HepG2 (cell line): Measurements from ENCODE around the gene ASAP2. TPM values are rescaled to one million over a fixed set of nuclear protein-coding genes. Genes with fewer than 3 reads are reported as not detected.

Experiments used
- ATAC-seq: fragments of 200-7000 bp; cut with Tn5 transposase; 3 replicates; pipeline ENCODE4 v1.9.1; 2020; ENCODE audit warnings: mild to moderate bottlenecking, moderate library complexity
- BruUV-seq: library from RNA; stranded (reverse); fragments of 400-500 nt; replicated peaks from 2 replicates; lab custom pipeline; 2021; lab: Mats Ljungman, UMichigan
- CTCF ChIA-PET: fragments of 300-600 bp; formaldehyde crosslinking; extraction: SDS; loops from one replicate; lab custom pipeline; 2021; ENCODE audit warnings: low total read pairs, inconsistent platforms, low intra/inter-chr PET ratio; lab: Yijun Ruan, JAX
- POLR2A ChIA-PET: fragments of 350-600 bp; sonication (Branson Sonifier 250); formaldehyde crosslinking; loops from one replicate; lab custom pipeline; 2020; ENCODE audit warnings: antibody characterized with exemption, inconsistent platforms; lab: Yijun Ruan, JAX
- DNase-seq: peaks from one replicate; pipeline ENCODE4 v3.0.0-alpha.2; 2015; ENCODE audit warnings: low spot score
- FAIRE-seq: peaks from 3 replicates; lab custom pipeline; 2011; peaks lifted over from hg19 to GRCh38; lab: Jason Lieb, UNC
- H2AFZ ChIP-seq: one replicate; pipeline ENCODE4 v1.6.1; 2011; ENCODE audit warnings: low read length, inconsistent platforms
- H3K27ac ChIP-seq: fragments of 300-600 bp; 3 replicates; pipeline ENCODE4 v1.8.0; 2011; ENCODE audit warnings: mixed run types, mild to moderate bottlenecking, mixed read lengths, low read length, inconsistent platforms; ENCODE audit not compliant: insufficient read depth; ENCODE audit errors: extremely low read length
- H3K27me3 ChIP-seq, 2 experiments: fragments of 200-600 bp in 1 of 2; 2 replicates in 1 of 2; 3 replicates in 1 of 2; pipeline versions ENCODE4 v1.6.0 to v1.8.0; 2011; ENCODE audit warnings: low read length in 2 of 2, mild to moderate bottlenecking in 2 of 2, moderate library complexity in 2 of 2, inconsistent platforms in 1 of 2; ENCODE audit not compliant: insufficient read depth in 2 of 2, control insufficient read depth in 1 of 2
- H3K36me3 ChIP-seq, 2 experiments: fragments of 200-600 bp in 1 of 2; replicated peaks in 1 of 2; 2 replicates in 1 of 2; 3 replicates in 1 of 2; pipeline versions ENCODE4 v1.5.1 to v1.8.0; 2011; ENCODE audit warnings: low read length in 2 of 2, inconsistent platforms in 1 of 2; ENCODE audit not compliant: insufficient read depth in 2 of 2, control insufficient read depth in 1 of 2
- H3K4me1 ChIP-seq: 2 replicates; pipeline ENCODE4 v1.5.1; 2012; ENCODE audit warnings: low read length, inconsistent platforms; ENCODE audit not compliant: insufficient read depth
- H3K4me2 ChIP-seq: 2 replicates; pipeline ENCODE4 v1.6.0; 2011; ENCODE audit warnings: low read depth, low read length, inconsistent platforms
- H3K4me3 ChIP-seq, 3 experiments: fragments of 200-600 bp in 1 of 3; sonication (generic), shearing (Covaris generic) in 1 of 3; replicated peaks in 1 of 3; 2 replicates each; pipeline ENCODE4 v1.5.1; 2011 to 2016; ENCODE audit warnings: low read length in 3 of 3, inconsistent platforms in 2 of 3, low read depth in 2 of 3, mild to moderate bottlenecking in 2 of 3, control low read depth in 1 of 3, mixed read lengths in 1 of 3; ENCODE audit not compliant: insufficient read depth in 1 of 3
- H3K79me2 ChIP-seq: one replicate; pipeline ENCODE4 v1.6.1; 2011; ENCODE audit warnings: low read length, inconsistent platforms; ENCODE audit not compliant: insufficient read depth
- H3K9ac ChIP-seq: 2 replicates; pipeline ENCODE4 v1.6.0; 2011; ENCODE audit warnings: mild to moderate bottlenecking, low read depth, low read length, inconsistent platforms; ENCODE audit not compliant: insufficient read depth
- H3K9me3 ChIP-seq: 2 replicates; pipeline ENCODE4 v1.5.1; 2012; ENCODE audit warnings: mild to moderate bottlenecking, low read length
- H4K20me1 ChIP-seq: 2 replicates; pipeline ENCODE4 v1.6.0; 2011; ENCODE audit warnings: inconsistent platforms, mild to moderate bottlenecking, low read length, moderate library complexity; ENCODE audit not compliant: insufficient read depth
- FOSL1 ChIP-seq: sonication (generic); formaldehyde crosslinking; IDR thresholded peaks from 2 replicates; pipeline ENCODE4 v1.9.0; 2021; ENCODE audit warnings: missing genetic modification reagents, borderline replicate concordance
- GATAD1 ChIP-seq: IDR thresholded peaks from 2 replicates; pipeline ENCODE4 v1.6.1; 2016; ENCODE audit warnings: missing genetic modification reagents, missing compliant biosample characterization
- GLI4 ChIP-seq: sonication (generic); formaldehyde crosslinking; IDR thresholded peaks from 2 replicates; pipeline ENCODE4 v1.5.1; 2020; ENCODE audit warnings: missing genetic modification reagents, mild to moderate bottlenecking, moderate library complexity, borderline replicate concordance
- MAFK ChIP-seq, 2 experiments: IDR thresholded peaks in 1 of 2; conservative IDR thresholded peaks in 1 of 2; 2 replicates each; pipeline ENCODE4 v1.6.1; 2011; ENCODE audit warnings: improper control_type of control experiment in 2 of 2, low read length in 2 of 2
- NCOA5 ChIP-seq: sonication (generic); formaldehyde crosslinking; IDR thresholded peaks from 2 replicates; pipeline ENCODE4 v1.4.0; 2020; ENCODE audit warnings: missing genetic modification reagents
- NR2F1 ChIP-seq, 2 experiments: fragments of 450-650 bp in 1 of 2; formaldehyde crosslinking in 1 of 2; IDR thresholded peaks; 2 replicates each; pipeline versions ENCODE4 v1.5.0 to v1.6.1; 2016 to 2020; ENCODE audit warnings: mild to moderate bottlenecking in 1 of 2, missing compliant biosample characterization in 1 of 2, missing genetic modification reagents in 1 of 2, moderate library complexity in 1 of 2
- PTBP1 ChIP-seq: fragments of 200-400 bp; formaldehyde crosslinking; IDR thresholded peaks from 2 replicates; pipeline ENCODE4 v1.6.1; 2018; ENCODE audit warnings: low read length, low read depth; ENCODE audit not compliant: poor library complexity, severe bottlenecking
- RFXAP ChIP-seq: sonication (generic); formaldehyde crosslinking; IDR thresholded peaks from 2 replicates; pipeline ENCODE4 v1.4.0; 2020; ENCODE audit warnings: missing genetic modification reagents, borderline replicate concordance
- SRSF4 ChIP-seq: fragments of 200-400 bp; formaldehyde crosslinking; IDR thresholded peaks from one replicate; pipeline ENCODE4 v1.6.1; 2018; ENCODE audit warnings: mild to moderate bottlenecking, low read depth, low read length, moderate library complexity; ENCODE audit not compliant: poor library complexity, severe bottlenecking
- ZNF292 ChIP-seq: sonication (generic); formaldehyde crosslinking; IDR thresholded peaks from 2 replicates; pipeline ENCODE4 v1.8.1; 2022; ENCODE audit warnings: mild to moderate bottlenecking, low read depth, missing genetic modification reagents, borderline replicate concordance
- ZNF530 ChIP-seq: sonication (generic); formaldehyde crosslinking; IDR thresholded peaks from 2 replicates; pipeline ENCODE4 v1.5.0; 2020; ENCODE audit warnings: low read depth, mild to moderate bottlenecking, missing genetic modification reagents
- ZNF674 ChIP-seq: sonication (generic); formaldehyde crosslinking; IDR thresholded peaks from 2 replicates; pipeline ENCODE4 v1.5.0; 2020; ENCODE audit warnings: low read depth, mild to moderate bottlenecking, missing genetic modification reagents
- ZNF773 ChIP-seq: sonication (generic); formaldehyde crosslinking; IDR thresholded peaks from 2 replicates; pipeline ENCODE4 v1.4.0; 2020; ENCODE audit warnings: missing genetic modification reagents, borderline replicate concordance
- WGBS: methylation state at CpG from one replicate; pipeline ENCODE4 v1.1.6; 2017; ENCODE audit warnings: low lambda C conversion rate; 5-methylcytosine and 5-hydroxymethylcytosine counted together
- in situ Hi-C: cut with HindIII; loops from 2 replicates; pipeline ENCODE4 v1.10.0; 2017; ENCODE audit warnings: low pct_unique_long_range_greater_than_20kb; ENCODE audit not compliant: extremely low pct_ligation_motif_present
- intact Hi-C: fragments of 100-400 bp; cut with micrococcal nuclease; formaldehyde crosslinking; loops from one replicate; pipeline ENCODE4 v1.10.0; 2022; ENCODE audit not compliant: unreplicated experiment
- polyA plus RNA-seq, 8 experiments: library from polyadenylated mRNA; depleted of rRNA in 3 of 8; stranded (reverse) in 7 of 8; unstranded in 1 of 8; fragments of >200 nt; fragmentation: Illumina TruSeq in 4 of 8; extraction: Trizol in 4 of 8; gene quantifications; 2 replicates each; pipeline versions ENCODE4 v1.2.1 to v1.2.3, GENCODE V29; 2011 to 2016; ENCODE audit warnings: low read depth in 4 of 8, missing spikeins in 1 of 8, mixed read lengths in 1 of 8; ENCODE audit not compliant: insufficient read depth in 1 of 8
- total RNA-seq, 5 experiments: library from RNA; depleted of rRNA; stranded (reverse); fragments of >200 nt; fragmentation: Illumina TruSeq; extraction: Trizol; gene quantifications; 2 replicates each; pipeline ENCODE4 v1.2.3, GENCODE V29; 2016; ENCODE audit warnings: low read depth in 1 of 5
- TF ChIP-seq, protein P1 (sequence below): sonication (generic); formaldehyde crosslinking; IDR thresholded peaks from 2 replicates; pipeline ENCODE4 v1.5.1; 2020; ENCODE audit warnings: mild to moderate bottlenecking, missing genetic modification reagents, borderline replicate concordance
- TF ChIP-seq, protein P2 (sequence below): sonication (generic); IDR thresholded peaks from 2 replicates; pipeline ENCODE4 v1.6.1; 2016; ENCODE audit warnings: low read depth, borderline replicate concordance
- TF ChIP-seq, protein P3 (sequence below): sonication (generic); formaldehyde crosslinking; IDR thresholded peaks from 2 replicates; pipeline ENCODE4 v1.4.0; 2020; ENCODE audit warnings: missing genetic modification reagents
- TF ChIP-seq, protein P4 (sequence below): sonication (generic); formaldehyde crosslinking; IDR thresholded peaks from 2 replicates; pipeline ENCODE4 v1.5.0; 2020; ENCODE audit warnings: mild to moderate bottlenecking, low read depth, missing genetic modification reagents, borderline replicate concordance

Gene ASAP2
- total and polyA plus RNA-seq, 2 of the 13 experiments (the other 11 are each of a cell fraction or from before 2014, with no cell fraction given) = 7.3 to 22.3 TPM

DNA sequence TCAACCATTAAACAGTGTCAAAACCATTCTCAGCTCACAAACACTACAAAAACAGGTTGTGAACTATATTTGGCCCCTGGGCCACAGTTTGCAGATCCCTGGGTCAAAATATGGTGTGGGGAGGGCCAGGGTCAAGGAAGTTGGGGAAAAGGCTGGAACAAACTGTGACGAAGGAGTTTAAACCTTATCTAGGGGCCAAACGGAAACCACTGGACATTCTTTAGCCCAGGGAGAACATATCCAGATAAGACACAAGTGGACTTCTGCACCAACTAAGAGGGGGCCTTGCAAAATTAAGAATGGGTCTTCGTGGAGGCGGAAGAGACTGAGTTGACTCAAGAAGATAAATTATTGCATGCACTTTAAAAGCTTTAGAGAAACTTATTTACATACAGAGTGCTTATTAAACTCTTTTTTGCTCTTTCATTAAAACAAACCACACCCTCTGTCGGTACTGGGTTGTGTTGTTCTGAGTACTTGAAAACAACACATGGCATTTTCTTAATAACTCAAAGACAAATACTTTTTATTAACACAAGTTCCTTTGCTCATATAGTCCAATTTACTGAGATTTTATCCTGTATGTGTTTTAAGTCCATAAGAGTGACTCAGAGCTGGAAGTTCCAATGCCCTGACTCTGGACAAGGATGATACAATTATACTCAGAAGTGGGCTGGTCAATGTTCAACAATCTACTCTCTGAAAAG lies 5.3 kb upstream of the ASAP2 start:
- H3K9me3 ChIP-seq = no peaks in the 10 kb centered on the region
- no TSS peak for BruUV-seq
- FAIRE-seq (no peak), ATAC-seq (no peak), DNase-seq (no peak)
- H3K4me3 ChIP-seq = no peak overlapping the region
- H3K4me2 ChIP-seq = no peak overlapping the region
- no peak overlapping the region for H3K27ac ChIP-seq
- H2AFZ ChIP-seq = no peak overlapping the region
- no peaks in the 10 kb centered on the region for H3K79me2 ChIP-seq
- no peak overlapping the region for H3K9ac ChIP-seq
- intact Hi-C loops (loop anchor here (5.0 kb wide), 1 partner anchor 34 kb away; no protein-coding TSS in a partner anchor), in situ Hi-C loops (loop anchor here (10.0 kb wide), 2 partner anchors 57 to 133 kb away; no protein-coding TSS in a partner anchor)
- no peak for TF ChIP-seq ZNF674 (CRISPR knock-in tag)
- TF ChIP-seq, protein P1, sequence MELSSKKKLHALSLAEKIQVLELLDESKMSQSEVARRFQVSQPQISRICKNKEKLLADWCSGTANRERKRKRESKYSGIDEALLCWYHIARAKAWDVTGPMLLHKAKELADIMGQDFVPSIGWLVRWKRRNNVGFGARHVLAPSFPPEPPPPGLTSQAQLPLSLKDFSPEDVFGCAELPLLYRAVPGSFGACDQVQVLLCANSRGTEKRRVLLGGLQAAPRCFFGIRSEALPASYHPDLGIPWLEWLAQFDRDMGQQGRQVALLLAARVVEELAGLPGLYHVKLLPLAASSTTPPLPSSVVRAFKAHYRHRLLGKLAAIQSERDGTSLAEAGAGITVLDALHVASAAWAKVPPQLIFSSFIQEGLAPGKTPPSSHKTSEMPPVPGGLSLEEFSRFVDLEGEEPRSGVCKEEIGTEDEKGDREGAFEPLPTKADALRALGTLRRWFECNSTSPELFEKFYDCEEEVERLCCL (CRISPR knock-in tag) = no peak
- TF ChIP-seq, protein P2, sequence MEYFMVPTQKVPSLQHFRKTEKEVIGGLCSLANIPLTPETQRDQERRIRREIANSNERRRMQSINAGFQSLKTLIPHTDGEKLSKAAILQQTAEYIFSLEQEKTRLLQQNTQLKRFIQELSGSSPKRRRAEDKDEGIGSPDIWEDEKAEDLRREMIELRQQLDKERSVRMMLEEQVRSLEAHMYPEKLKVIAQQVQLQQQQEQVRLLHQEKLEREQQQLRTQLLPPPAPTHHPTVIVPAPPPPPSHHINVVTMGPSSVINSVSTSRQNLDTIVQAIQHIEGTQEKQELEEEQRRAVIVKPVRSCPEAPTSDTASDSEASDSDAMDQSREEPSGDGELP = no peak
- TF ChIP-seq NCOA5 (CRISPR knock-in tag) = no peak
- TF ChIP-seq MAFK (conservative IDR thresholded peaks at IDR 0.05 in 1 of 2, IDR thresholded peaks at IDR 0.05 in 1 of 2; ENCODE audit: low read length in 2 of 2) = no peak
- TF ChIP-seq PTBP1 = no peak
- TF ChIP-seq, protein P3, sequence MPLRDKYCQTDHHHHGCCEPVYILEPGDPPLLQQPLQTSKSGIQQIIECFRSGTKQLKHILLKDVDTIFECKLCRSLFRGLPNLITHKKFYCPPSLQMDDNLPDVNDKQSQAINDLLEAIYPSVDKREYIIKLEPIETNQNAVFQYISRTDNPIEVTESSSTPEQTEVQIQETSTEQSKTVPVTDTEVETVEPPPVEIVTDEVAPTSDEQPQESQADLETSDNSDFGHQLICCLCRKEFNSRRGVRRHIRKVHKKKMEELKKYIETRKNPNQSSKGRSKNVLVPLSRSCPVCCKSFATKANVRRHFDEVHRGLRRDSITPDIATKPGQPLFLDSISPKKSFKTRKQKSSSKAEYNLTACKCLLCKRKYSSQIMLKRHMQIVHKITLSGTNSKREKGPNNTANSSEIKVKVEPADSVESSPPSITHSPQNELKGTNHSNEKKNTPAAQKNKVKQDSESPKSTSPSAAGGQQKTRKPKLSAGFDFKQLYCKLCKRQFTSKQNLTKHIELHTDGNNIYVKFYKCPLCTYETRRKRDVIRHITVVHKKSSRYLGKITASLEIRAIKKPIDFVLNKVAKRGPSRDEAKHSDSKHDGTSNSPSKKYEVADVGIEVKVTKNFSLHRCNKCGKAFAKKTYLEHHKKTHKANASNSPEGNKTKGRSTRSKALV (CRISPR knock-in tag) = no peak
- no peak for TF ChIP-seq ZNF773 (CRISPR knock-in tag)
- TF ChIP-seq FOSL1 (CRISPR knock-in tag) = no peak
- TF ChIP-seq SRSF4 = no peak
- no peak for TF ChIP-seq ZNF530 (CRISPR knock-in tag)
- no peak for TF ChIP-seq ZNF292 (CRISPR knock-in tag)
- TF ChIP-seq GATAD1 (CRISPR knock-in tag) = no peak
- no peak for TF ChIP-seq RFXAP
- TF ChIP-seq, protein P4, sequence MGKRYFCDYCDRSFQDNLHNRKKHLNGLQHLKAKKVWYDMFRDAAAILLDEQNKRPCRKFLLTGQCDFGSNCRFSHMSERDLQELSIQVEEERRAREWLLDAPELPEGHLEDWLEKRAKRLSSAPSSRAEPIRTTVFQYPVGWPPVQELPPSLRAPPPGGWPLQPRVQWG = no peak
- TF ChIP-seq GLI4 (CRISPR knock-in tag) = no peak
- TF ChIP-seq NR2F1 (CRISPR knock-in tag; IDR thresholded peaks at IDR 0.05) = no peak
- no peaks in the 10 kb centered on the region for H4K20me1 ChIP-seq
- POLR2A ChIA-PET = interaction anchor here (1.1 kb wide), 1 partner anchor 33 kb away, joined by 4 read pairs; no protein-coding TSS in a partner anchor
- 37% methylated on average over 5 of the region's 5 CpGs for WGBS
- peaks cover 52% of the 10 kb centered on the region for H3K4me1 ChIP-seq
- H3K36me3 ChIP-seq = no peaks in the 10 kb centered on the region
- no peaks in the 10 kb centered on the region; a peak in 1 of 5 replicates for H3K27me3 ChIP-seq
- CTCF ChIA-PET = no interaction called here
